HG02571 (cell line): Measurements from ENCODE around the gene RYR3.

Experiments used
- ATAC-seq: cut with Tn5 transposase; IDR thresholded peaks from one replicate; pipeline ENCODE4 v1.9.1; 2021; ENCODE audit warnings: mild to moderate bottlenecking, moderate library complexity; ENCODE audit not compliant: unreplicated experiment

RYR3 gene

GRCh38 chr15:33500432-33501195, 189.8 kb downstream of the RYR3 start:
- no peak for ATAC-seq

GRCh38 chr15:33503681-33504080, 192.9 kb downstream of the RYR3 start:
- ATAC-seq = no peak

- ATAC-seq = no peak
These were observed 196.1 kb downstream of the RYR3 start for GRCh38 chr15:33506781-33507296.

DNA sequence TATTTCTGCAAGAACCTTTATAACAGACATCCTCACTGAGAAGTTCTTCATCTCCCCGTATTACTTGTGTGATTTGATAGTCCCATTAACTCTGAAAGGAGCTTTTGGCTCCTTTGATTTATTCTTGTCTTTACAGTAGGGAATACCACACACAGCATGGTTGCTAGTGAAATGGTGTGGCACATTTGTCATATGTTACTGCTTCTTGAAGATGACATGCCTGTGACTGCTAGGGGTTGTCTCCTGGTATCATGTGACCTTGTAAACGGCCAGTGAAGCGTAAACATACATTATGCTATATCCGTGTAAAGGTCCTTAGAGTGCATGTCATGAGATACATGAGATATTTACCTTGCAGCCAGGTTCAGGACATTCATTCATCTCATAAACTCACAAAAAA, 197.9 kb downstream of the RYR3 start:
- ATAC-seq = no peak

DNA sequence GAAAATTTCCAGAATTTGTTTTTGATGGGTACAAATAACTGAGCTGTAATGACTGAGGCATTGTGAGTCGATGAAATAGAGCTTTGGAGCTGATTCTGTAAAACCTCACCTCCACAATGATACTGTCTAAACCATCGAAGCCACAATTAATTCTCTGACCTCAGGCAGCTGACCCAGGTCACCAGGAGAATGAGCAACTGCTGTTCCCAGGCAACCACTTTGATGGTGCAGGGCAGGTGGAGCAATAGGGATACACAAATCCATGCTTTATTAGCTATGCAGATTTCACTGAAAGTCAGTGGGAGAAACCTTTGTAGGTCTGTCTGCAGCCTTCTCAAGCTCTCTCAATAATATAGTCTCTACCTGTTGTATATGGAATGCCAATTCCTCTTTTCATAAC, 204.4 kb downstream of the RYR3 start:
- ATAC-seq = no peak

- no peak for ATAC-seq
These were observed 205.8 kb downstream of the RYR3 start for GRCh38 chr15:33516563-33516962.

DNA sequence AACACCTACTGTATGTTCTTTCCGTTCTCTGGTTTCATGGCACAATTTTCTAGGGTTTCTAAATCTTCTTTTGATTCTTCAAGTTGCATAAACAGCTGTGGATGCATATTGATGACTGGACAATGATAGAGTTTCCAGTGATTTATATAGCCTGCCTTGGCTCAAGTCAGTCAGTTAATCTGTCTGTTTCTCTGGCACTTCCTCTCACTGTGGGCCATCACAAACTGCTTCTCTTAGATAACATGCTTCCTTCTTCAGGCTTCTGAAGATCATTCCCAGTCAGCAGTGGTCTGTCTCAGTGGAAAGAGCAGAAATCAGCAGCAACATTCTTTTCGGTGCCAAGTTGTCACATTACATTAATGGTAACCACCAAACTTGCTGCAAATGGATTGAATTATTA, 207.2 kb downstream of the RYR3 start:
- ATAC-seq = no peak

- ATAC-seq = no peak
These were observed 207.7 kb downstream of the RYR3 start for GRCh38 chr15:33518421-33518820.

DNA sequence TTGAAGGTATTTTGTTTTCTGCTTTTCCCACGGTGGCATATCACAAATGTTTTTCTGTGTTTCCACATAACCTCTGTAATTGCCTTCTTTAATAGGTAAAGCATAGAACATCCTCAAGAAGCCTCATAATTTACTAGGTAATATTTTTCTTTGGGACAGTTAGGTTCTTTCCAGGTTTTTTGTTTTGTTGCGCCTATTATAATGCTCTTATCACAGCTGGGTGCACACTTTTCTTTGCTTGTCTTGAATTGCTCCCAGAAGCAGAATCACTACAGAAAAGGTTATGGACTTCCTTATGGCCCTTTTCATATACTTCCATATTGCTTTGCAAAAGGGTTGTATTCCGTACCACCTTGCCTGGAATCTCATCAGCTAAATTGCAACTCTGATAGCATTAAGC, 213.5 kb downstream of the RYR3 start:
- ATAC-seq = no peak

- no peak for ATAC-seq
These were observed 215.8 kb downstream of the RYR3 start for GRCh38 chr15:33526532-33526931.

DNA sequence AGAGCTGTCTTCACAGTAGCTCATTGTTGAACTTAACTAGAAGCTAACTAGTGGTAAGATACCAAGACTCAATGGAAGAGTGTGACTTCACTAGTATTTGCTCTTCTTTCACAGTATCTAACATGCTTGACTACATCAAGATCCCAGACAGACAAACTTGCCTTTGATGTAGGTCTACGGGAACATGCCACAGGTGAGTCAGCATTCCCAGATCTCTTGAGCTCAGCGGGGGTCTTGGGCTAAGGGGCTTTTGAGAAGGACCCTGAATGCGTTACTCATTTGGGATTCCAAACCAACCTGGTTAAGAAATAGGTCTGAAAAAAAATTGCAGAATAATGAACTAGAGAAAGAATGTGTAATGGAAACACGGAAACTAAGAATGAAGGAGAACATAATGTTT, 222.4 kb downstream of the RYR3 start:
- no peak for ATAC-seq

GRCh38 chr15:33534642-33535041, 223.9 kb downstream of the RYR3 start:
- no peak for ATAC-seq

DNA sequence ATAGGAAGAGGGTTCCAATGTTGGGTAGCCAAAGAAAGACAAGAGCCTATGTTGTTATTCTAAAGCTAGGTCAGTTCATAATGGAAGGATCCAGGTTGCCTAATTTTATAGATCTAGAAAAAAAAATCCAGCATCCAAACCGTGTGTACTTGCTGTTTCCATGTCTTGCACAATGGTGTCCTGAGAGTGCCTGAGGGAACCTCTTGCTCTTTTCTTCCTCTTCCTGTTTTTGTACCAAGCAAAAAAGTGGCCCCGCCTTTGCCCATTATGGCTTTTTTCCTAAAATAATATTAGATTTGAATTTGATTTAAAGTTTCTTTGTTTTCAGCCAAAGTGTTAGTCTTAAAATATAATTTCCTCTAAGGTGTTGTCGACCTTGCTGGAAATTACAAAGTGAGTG, 224.4 kb downstream of the RYR3 start:
- ATAC-seq = no peak

- ATAC-seq = no peak
These were observed 229.2 kb downstream of the RYR3 start for GRCh38 chr15:33539825-33540573.

DNA sequence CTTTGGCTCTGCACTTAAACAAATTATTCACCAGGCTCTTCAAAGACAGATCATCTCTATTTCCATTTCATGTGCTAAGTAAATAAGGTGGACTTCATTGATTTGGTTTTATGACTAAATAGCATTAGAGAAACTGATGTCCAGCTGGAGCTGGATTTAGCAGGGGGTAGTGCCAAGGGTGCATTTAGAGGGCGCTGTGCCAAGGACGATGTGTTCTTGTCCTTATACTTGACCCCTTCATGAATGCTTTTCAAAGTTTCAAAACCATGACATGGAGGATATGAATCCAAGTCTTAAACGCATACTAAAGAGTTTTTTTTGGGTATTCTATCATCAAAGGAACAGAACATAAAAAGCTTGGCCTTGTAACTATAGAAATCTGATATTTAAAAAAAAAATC, 233.2 kb downstream of the RYR3 start:
- ATAC-seq = no peak

GRCh38 chr15:33545866-33546265, 235.1 kb downstream of the RYR3 start:
- ATAC-seq = no peak

- no peak for ATAC-seq
These were observed 237.1 kb downstream of the RYR3 start for GRCh38 chr15:33547876-33548275.

DNA sequence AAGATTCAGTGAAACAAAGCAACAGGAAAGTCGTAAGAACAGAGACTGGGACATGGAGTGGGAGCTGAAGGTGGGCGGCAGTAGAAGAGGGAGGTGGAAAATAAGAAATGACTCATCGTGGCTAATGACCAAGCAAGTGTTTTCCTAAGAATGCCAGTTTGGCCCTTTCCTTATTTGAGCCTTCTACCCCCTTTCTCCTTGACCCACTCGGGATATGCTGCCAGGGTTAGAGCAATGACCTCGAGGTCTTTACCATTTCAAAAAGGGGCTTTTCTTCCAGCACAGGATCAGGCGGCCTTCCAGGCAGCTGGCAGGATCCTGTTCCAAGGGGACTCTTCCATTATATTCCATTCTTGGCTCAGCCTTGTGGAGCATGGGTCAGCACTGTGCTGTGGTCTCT, 241.1 kb downstream of the RYR3 start:
- no peak for ATAC-seq

DNA sequence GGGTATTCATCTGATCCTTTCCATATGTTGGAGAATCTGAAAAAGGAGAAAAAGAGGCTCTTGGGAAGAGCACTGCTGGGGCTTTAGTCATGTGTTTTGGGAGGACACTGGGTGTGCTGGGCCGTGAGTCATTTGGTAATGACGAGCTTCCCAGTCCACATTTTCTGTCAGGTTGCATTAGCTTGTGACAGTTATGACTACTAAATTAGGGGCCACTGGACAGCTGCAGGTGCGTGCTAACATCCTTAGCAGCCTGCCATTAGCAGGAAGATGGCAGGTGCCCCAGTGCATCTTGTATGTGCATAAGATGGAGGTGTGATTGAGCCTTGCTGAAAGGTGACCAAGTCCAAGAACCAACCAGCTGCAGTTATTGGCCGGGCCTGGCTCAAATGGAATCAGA, 242.4 kb downstream of the RYR3 start:
- no peak for ATAC-seq

DNA sequence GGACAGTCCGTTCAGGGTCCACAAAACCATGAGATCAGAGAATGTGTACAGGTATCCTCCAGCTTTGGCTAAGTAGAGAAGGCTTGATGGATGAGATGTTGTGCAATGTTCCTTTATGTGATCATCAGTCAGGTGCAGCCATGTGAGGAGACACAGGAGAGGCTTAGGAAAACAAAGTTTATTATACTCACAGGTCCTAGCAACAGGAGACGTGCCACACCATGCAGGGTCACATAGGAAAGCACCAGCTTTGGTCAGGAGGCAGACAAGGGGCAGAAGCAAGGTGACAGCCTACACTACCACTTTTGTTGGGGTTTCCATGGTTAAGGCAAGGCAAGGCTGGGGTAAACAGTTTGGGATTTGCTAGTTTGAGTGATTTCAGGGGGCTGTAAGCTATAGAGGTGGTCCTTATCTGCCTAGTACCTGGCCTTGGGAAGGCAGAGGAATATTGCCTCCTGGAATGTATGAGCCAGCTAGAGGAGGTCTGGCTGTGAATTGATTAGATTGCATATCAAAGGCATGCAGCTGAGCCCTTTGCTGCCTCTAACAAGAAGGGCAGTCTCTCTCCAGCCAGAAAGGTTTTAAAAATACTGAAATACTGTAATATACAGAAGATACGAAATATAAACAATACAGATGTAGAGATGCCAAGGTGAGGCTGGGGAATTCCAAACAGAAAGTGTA, 248.6 kb downstream of the RYR3 start:
- ATAC-seq = no peak

- no peak for ATAC-seq
These were observed 250.6 kb downstream of the RYR3 start for GRCh38 chr15:33561407-33561806.

GRCh38 chr15:33561967-33562366, 251.2 kb downstream of the RYR3 start:
- ATAC-seq = no peak
